GM04503 (cell line): ENCODE results near the gene C10orf143.

Experiments used
- DNase-seq: peaks from one replicate; pipeline ENCODE4 v3.0.0-alpha.2; 2012; ENCODE audit warnings: low read depth

The C10orf143 gene

GRCh38 chr10:130014263-130015074 lies 96.2 kb downstream of the C10orf143 start:
- no peak for DNase-seq
